Measurements from ENCODE around the gene CCDC177. TPM values are rescaled to one million over a fixed set of nuclear protein-coding genes. Genes with fewer than 3 reads are reported as not detected.

CCDC177 gene
- total and polyA plus RNA-seq, 2 of the 8 experiments (the other 6 are each of a cell fraction or from before 2014, with no cell fraction given), result 0.62 to 2.8 TPM

DNA sequence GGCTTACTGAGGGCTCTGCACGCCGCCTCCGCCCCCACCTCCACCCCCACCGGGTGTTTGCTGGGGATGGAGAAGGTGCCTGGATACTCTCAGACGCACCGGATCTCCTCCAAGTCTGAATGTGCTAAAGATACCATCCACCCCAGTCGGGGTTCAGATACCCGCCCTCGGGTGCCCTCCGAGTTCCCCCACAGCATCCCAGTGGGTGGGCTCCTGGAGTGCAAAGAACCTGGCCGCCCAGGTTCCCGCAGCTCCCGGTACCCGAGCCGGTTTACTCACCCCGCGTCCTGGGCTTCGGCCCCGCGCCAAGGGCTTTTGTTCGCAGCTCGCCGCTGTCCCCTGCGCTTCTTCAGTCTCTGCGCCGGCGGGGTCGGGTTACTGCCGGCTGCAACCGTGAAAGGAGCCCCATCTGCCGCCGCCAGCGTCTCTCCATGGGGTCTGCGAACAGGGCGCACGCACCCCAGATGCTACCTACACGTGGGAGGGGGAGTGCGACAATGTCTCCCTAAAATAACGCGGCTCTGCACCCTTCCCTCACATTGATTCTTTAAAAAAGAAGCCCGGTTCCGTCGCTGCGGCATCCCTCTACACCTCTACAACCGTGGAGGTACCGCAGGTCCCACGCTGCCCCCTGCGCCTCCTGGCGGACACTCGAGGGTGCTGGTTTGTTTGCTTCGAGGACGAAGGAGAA is at the start of gene CCDC177 (continued):
- TF ChIP-seq, protein P1, sequence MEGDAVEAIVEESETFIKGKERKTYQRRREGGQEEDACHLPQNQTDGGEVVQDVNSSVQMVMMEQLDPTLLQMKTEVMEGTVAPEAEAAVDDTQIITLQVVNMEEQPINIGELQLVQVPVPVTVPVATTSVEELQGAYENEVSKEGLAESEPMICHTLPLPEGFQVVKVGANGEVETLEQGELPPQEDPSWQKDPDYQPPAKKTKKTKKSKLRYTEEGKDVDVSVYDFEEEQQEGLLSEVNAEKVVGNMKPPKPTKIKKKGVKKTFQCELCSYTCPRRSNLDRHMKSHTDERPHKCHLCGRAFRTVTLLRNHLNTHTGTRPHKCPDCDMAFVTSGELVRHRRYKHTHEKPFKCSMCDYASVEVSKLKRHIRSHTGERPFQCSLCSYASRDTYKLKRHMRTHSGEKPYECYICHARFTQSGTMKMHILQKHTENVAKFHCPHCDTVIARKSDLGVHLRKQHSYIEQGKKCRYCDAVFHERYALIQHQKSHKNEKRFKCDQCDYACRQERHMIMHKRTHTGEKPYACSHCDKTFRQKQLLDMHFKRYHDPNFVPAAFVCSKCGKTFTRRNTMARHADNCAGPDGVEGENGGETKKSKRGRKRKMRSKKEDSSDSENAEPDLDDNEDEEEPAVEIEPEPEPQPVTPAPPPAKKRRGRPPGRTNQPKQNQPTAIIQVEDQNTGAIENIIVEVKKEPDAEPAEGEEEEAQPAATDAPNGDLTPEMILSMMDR (IDR thresholded peaks at IDR 0.05; ENCODE audit: control extremely low read depth in 1 of 3, insufficient read depth in 1 of 3, low read depth in 1 of 3, low read length in 3 of 3), result peak; percentile 77 to 87 (median 81)
- no peak; the same call in 1 of the 2 replicates for TF ChIP-seq GABPA (IDR thresholded peaks at IDR 0.05; ENCODE audit: borderline replicate concordance, insufficient read depth, low read length)
- TF ChIP-seq SP1 (IDR thresholded peaks at IDR 0.05; ENCODE audit: low read depth, low read length), result no peak
- no peak for TF ChIP-seq FOSL1 (IDR thresholded peaks at IDR 0.05; ENCODE audit: insufficient read depth, low read depth, low read length)
- TF ChIP-seq SUZ12 (IDR thresholded peaks at IDR 0.05; ENCODE audit: low read length), result peak; percentile 52
- TF ChIP-seq RFX5 (IDR thresholded peaks at IDR 0.05; ENCODE audit: borderline replicate concordance, low read depth, low read length), result no peak
- TF ChIP-seq, protein P2, sequence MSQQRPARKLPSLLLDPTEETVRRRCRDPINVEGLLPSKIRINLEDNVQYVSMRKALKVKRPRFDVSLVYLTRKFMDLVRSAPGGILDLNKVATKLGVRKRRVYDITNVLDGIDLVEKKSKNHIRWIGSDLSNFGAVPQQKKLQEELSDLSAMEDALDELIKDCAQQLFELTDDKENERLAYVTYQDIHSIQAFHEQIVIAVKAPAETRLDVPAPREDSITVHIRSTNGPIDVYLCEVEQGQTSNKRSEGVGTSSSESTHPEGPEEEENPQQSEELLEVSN (IDR thresholded peaks at IDR 0.05), result peak; percentile 84
- 0 out of 2 replicates have a peak, but pooled peaks have one; percentile 40 for TF ChIP-seq TBP (IDR thresholded peaks at IDR 0.05; ENCODE audit: low read depth, low read length)
- TF ChIP-seq TAF1 (IDR thresholded peaks at IDR 0.05; ENCODE audit: low read depth, low read length), result peak; percentile 36; the same call in 1 of the 2 replicates
- no peak for TF ChIP-seq BCL11A (IDR thresholded peaks at IDR 0.05; ENCODE audit: low read depth in 2 of 2, low read length in 2 of 2)
